PFSK-1 (cell line): ENCODE measurements around the gene SETMAR.

ENCODE experiments used
- FOXP2 ChIP-seq: optimal IDR thresholded peaks from 2 replicates; pipeline ENCODE3; 2011; ENCODE audit warnings: borderline replicate concordance, control low read depth, inconsistent platforms; ENCODE audit not compliant: insufficient read depth; ENCODE audit errors: extremely low read length, extremely low read depth
- REST ChIP-seq, 2 experiments: IDR thresholded peaks; 2 replicates each; pipeline versions ENCODE4 v1.6.1 to v1.8.0; 2011 to 2012; ENCODE audit warnings: low read depth in 2 of 2, low read length in 2 of 2, control low read depth in 1 of 2, inconsistent platforms in 1 of 2, mild to moderate bottlenecking in 1 of 2, moderate library complexity in 1 of 2; ENCODE audit not compliant: insufficient read depth in 1 of 2
- TAF1 ChIP-seq: IDR thresholded peaks from 2 replicates; pipeline ENCODE4 v1.6.1; 2012; ENCODE audit warnings: low read length, control low read depth, borderline replicate concordance; ENCODE audit not compliant: insufficient read depth

- no peak for TF ChIP-seq REST (IDR thresholded peaks at IDR 0.05; ENCODE audit: insufficient read depth in 1 of 2, low read depth in 2 of 2, low read length in 2 of 2)
- TF ChIP-seq FOXP2: no peak
- no peak for TF ChIP-seq TAF1
Observed at GRCh38 chr3:4356546-4357410, 53.6 kb downstream of the SETMAR start.
